ENCODE results near the gene SLC25A26.

The SLC25A26 gene

GRCh38 chr3:66227915-66228314, 7.1 kb downstream of the SLC25A26 start:
- DNase-seq, result no peak

GRCh38 chr3:66228707-66229106, 7.9 kb downstream of the SLC25A26 start:
- DNase-seq, result no peak

GRCh38 chr3:66229931-66230330, 9.1 kb downstream of the SLC25A26 start:
- no peak for DNase-seq

- DNase-seq, result no peak
Observed at GRCh38 chr3:66233033-66233432, 12.2 kb downstream of the SLC25A26 start.

GRCh38 chr3:66236281-66236680, 15.5 kb downstream of the SLC25A26 start:
- no peak for DNase-seq

GRCh38 chr3:66237552-66237951, 16.8 kb downstream of the SLC25A26 start:
- DNase-seq, result no peak

- DNase-seq, result no peak
Observed at GRCh38 chr3:66239513-66240123, 18.8 kb downstream of the SLC25A26 start.

- no peak for DNase-seq
Observed at GRCh38 chr3:66241466-66241865, 20.7 kb downstream of the SLC25A26 start.

- no peak for DNase-seq
Observed at GRCh38 chr3:66242788-66243464, 22.1 kb downstream of the SLC25A26 start.

GRCh38 chr3:66248641-66249040, 27.8 kb downstream of the SLC25A26 start:
- DNase-seq, result no peak

- DNase-seq, result peak; percentile 34
Observed at GRCh38 chr3:66253790-66254620, 33.2 kb downstream of the SLC25A26 start.

GRCh38 chr3:66255865-66256264, 35.1 kb downstream of the SLC25A26 start:
- DNase-seq, result no peak

GRCh38 chr3:66256806-66257205, 36.0 kb downstream of the SLC25A26 start:
- peak; percentile 53 for DNase-seq

GRCh38 chr3:66259566-66260255, 38.9 kb downstream of the SLC25A26 start:
- peak; percentile 54 for DNase-seq

GRCh38 chr3:66260431-66260830, 39.6 kb downstream of the SLC25A26 start:
- no peak for DNase-seq

GRCh38 chr3:66261355-66261754, 40.6 kb downstream of the SLC25A26 start:
- DNase-seq, result peak; percentile 47

GRCh38 chr3:66265649-66266048, 44.8 kb downstream of the SLC25A26 start:
- DNase-seq, result no peak

- DNase-seq, result no peak
Observed at GRCh38 chr3:66266551-66266950, 45.8 kb downstream of the SLC25A26 start.

- DNase-seq, result no peak
Observed at GRCh38 chr3:66267031-66267430, 46.2 kb downstream of the SLC25A26 start.

- no peak for DNase-seq
Observed at GRCh38 chr3:66267906-66268305, 47.1 kb downstream of the SLC25A26 start.

- DNase-seq, result no peak
Observed at GRCh38 chr3:66268864-66269263, 48.1 kb downstream of the SLC25A26 start.

GRCh38 chr3:66269411-66269810, 48.6 kb downstream of the SLC25A26 start:
- no peak for DNase-seq

- DNase-seq, result peak; percentile 52
Observed at GRCh38 chr3:66270288-66270687, 49.5 kb downstream of the SLC25A26 start.

All from HCEC 1CT (cell line).